SIG-M5 (cell line): ENCODE results near the gene ZBTB38.
A peak's percentile ranks its signal among the peaks of the same experiment; 100 is the strongest.

Experiments
- DNase-seq: peaks from one replicate; lab custom pipeline; 2025; lab: John Stamatoyannopoulos, UW

Gene ZBTB38

GRCh38 chr3:141367038-141367730, 1.1 kb upstream of the ZBTB38 start:
- DNase-seq: no peak

DNA sequence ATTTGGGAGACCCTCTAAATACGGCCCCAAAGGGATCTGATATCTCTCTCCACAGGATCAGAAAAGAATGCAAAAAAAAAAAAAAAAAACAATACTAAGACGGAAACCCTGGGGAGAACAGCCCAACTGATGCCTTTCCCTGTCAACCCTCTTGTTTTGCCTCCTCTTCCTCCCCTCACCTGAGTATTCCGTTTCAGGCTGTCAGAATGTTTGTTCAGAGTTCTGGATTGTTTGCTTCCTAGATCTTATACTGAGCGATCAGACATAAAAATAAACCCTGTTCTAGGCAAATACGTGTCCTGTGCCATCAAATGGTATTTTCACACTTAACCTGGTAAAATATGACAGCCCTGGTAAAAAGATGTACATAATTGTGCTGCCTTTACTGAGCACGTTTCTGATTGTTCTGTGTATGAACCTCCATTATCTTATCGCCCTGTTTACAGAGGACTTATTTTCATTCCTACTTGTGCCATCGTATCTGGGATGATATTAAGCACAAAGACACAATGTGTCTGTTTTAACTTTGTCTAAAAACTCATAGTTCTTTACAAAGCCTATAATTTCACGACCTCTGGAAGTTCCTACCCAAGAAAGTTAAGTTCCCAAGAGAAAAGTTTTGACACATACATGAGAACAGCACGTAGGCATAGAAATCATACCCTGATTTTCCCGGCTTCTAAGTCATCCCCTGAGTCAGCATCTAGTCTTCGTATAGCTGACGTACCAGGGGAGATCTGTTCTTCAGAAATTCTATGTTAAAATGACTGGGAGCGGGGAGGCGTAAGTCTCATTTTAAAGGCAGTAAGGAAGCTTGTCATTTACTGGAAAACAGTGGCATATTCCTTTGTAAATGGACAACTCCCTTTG, 856 bp downstream of the ZBTB38 start:
- DNase-seq: no peak

DNA sequence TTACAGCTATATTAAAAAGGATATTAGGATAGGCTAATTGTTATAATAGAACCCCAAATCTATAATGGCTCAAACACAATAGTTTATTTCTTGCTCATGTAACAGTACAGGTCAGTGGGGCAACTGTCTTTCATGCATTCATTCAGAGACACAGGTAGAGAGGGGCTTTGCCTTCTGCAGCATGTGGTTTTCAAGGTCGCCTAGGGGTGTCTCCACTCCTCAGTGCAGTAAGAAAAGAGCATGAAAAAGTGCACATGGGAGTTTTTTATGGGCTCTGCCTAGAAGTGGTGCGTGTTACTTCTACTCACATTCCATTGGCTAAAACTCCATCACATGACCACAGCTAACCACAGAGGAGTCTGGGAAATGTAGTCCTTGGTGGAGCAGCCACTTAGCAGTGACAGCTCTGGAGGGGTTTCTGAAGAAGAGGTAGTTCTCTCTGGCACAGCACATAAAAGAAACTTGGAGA, 1.8 kb downstream of the ZBTB38 start:
- DNase-seq: peak; percentile 79

- DNase-seq: no peak
Observed at GRCh38 chr3:141371882-141372281, 3.6 kb downstream of the ZBTB38 start.

- no peak for DNase-seq
Observed at GRCh38 chr3:141372656-141373055, 4.4 kb downstream of the ZBTB38 start.

GRCh38 chr3:141373232-141373631, 4.9 kb downstream of the ZBTB38 start:
- no peak for DNase-seq

- DNase-seq: no peak
Observed at GRCh38 chr3:141373768-141374526, 5.6 kb downstream of the ZBTB38 start.

DNA sequence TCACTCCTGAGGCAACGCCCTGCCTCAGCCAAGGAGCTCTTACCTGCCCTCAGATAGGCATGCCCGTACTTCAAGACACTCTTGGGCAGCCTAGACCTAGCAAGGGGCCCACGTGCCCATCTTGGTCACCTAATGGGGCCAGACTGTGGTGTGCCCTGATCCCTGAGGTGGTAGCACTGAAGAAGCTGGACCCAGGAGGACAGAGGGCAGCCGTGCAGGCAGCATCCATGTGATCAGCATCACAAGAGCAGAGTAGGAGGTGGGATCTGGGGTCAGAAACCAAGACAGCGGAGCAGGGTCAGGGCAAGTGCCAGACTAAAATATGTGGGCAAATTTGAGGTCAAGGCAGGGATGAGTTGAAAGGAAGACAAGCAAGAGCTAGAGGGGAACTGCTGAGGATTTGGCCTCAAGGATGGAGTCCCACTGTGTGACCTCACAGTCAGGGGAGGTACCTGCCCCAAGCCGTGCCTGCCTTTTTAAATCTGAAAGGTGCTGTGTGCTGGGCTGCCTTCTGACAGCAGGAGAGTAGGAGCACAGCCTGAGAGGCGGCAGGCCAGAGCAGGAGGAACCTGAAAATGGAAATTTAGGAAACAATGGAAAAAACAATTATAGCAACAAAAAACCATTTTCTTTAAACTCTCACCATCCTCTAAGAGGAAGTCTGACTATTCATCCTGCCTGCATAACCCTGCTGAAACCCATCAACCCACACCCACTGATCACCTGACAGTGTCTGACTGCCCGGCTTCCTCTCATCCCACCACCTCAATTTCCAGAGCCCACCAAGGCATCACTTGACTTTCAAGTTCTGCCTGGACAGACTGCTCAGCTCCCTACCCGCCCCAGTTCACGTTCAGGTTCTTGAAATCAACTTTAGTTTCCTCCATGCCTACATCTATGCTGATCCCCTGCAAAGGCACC, 7.3 kb downstream of the ZBTB38 start:
- DNase-seq: no peak

GRCh38 chr3:141377377-141377776, 9.1 kb downstream of the ZBTB38 start:
- no peak for DNase-seq

GRCh38 chr3:141378556-141378955, 10.3 kb downstream of the ZBTB38 start:
- no peak for DNase-seq

DNA sequence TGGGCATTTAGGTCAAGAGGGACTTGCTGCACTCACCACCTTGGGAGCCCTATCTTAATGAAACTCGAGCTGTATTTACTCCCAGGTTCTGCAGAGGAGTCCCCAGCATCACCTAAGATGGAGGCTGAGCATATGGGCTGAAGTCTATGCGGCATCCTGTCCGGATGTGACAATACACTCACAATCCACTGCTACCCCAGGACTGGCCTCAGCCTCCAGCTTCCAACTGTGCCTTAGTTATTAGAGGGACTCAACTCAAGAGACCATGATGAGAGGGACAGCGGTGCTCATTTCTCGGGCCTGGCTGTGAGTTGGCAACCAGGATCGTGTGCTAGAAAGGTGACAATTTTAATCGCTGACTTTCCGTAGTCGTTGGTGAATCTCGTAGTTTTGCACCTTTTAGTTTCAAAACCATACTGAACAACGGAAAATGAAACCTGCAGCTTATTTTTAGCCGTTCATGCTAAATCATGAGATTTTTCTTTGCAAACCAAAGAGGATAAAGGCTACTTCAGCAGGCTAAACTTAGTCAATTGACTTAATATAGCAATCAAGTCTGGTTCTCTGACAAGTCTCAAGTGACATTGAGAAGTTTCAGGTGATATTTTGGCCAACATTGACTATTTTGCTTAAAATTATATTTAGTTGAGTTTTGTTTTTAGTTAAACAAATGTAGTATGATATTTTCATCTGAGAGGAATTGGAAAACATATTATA, 11.1 kb downstream of the ZBTB38 start:
- DNase-seq: no peak

GRCh38 chr3:141380279-141380678, 12.0 kb downstream of the ZBTB38 start:
- no peak for DNase-seq

DNA sequence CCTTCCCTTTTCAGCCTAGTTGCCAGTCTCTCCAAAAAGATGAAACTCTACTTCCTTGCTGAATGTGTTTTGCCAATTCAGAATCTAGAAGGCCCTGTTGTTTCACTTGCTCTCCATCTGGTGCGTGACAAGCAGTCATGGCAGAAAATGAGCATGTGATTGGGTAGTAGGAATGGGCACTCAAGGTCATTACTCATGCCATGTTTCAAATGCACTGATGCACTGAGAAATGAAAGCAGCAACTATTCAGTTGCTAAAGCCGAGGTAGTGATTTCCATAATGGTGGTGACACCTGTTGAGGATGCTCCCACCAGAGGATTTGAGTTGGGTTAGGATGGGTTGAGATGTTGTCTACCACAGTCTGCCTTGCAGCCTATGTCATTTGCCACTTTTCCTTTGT, 12.7 kb downstream of the ZBTB38 start:
- DNase-seq: no peak

GRCh38 chr3:141382571-141382970, 14.3 kb downstream of the ZBTB38 start:
- no peak for DNase-seq

- DNase-seq: no peak
Observed at GRCh38 chr3:141383555-141384129, 15.3 kb downstream of the ZBTB38 start.

- DNase-seq: no peak
Observed at GRCh38 chr3:141384157-141384556, 15.9 kb downstream of the ZBTB38 start.

DNA sequence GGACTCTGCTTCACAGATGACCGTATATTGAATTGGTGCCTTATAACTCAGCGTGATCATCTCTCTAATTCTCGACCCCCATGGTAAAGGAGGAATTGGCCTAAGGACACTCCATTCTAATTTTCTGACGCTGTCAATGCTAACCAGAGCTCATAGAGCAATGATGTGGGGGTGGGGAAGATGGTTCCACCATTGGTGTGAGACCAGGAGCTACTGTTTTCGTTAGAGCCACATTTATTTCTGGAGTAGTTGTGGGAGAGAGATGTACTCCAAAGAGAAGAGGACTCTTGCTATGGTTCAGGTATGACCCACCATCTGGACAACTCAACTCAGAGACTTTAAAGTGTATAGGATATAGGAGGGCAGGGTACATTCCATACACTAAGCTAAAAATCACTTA, 16.3 kb downstream of the ZBTB38 start:
- DNase-seq: no peak

DNA sequence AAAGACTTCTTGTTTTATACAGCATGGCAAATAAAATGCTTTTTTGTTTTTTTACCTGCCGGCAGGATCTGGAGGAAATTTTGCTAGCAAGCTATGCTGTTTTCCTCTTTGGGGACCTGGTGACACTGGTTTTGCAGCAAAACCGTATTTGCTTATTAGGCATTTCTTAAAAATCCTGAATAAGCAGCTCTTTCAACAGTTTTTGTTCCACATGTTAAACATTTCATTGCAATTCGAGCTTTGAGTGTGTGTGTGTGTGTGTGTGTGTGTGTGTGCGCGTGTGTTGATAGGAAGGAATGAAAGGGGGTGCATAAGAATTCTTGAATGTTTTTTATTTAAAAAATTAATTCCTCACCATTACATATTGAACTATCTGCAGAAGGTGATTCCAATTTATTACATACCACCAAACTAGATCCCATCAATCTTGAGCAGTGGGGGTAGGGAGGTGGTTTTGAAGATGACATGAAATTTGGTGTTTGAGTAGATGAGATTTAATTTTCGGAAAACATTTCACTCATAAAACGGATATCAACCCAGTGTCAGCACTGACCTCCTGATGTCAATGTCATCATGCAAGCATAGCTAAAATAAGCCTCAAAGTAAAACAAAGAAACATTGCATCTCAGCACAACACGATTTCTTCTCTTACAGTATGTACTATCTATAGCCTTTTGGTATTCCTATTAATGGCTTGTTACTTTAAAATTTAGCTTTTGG, 17.3 kb downstream of the ZBTB38 start:
- no peak for DNase-seq

DNA sequence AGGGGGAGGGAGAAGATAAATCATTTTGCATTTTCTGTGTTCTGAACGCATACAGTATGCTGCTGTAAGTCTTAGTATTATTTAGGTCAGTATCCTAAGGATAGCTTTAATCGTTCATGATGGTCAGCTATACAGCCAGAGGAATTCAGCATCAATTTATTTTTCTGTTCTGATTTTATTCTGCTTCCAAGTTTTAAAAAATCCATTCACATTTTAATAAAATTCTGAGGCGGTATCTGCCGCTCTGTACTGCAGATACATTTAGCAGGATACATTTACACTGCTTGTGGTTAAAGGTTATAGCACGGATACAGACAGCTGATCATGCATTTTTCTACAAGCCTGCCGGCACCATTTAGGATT, 17.8 kb downstream of the ZBTB38 start:
- DNase-seq: no peak

DNA sequence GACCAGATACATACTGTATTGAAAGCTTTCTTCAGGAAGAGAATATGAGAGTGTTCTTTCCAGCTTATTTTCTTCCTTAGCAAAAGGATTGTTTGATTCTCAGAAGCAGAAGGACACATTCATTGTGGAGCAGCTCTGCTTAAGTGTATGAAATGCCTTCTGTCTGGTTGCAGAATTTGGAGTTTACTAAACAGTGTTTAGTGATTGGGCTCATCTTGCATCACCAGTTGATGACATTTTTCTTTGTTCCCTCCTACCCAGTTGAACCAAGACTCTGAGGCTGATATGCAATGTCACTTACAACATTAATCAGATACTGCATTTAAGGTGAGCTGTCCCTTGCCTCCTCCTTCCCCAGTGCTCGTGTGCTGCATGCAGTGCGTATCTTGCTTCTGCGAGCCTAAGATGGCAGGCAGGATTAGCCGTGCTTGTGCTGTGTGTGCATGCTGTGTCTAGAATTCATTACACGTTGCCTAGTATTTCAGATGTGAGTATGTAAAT, 18.4 kb downstream of the ZBTB38 start:
- no peak for DNase-seq
